GM19240 (cell line): ENCODE results near the gene PMIS2.

Source experiments
- DNase-seq: peaks from one replicate; pipeline ENCODE4 v3.0.0; 2011; ENCODE audit warnings: low spot score; ENCODE audit not compliant: insufficient read length

The PMIS2 gene

DNA sequence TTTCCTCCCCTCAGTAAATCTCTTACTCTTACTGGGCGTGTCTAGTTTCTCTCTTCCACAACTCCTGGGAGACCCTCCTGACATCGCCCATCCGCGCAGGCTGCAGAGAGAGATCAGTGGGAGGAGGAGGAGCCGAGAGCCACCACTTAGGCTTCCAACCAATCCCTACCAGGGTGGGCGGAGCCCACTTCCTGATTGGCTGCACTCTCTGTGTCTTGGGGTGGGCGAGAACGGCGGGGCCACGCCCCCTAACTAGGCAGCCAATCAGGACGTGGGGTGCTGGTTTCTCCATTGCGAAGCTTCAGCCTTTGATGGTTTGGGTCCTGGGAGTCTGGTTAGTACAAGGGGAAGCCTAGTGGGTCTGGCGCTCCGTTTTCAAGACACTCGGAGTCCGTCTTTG is at the start of gene PMIS2:
Gene PMIS2 (plus strand): TSS at position 326 of the 400 bp plus-strand sequence. CDS start 87 bp downstream, outside the sequence.
- no peak for DNase-seq

DNA sequence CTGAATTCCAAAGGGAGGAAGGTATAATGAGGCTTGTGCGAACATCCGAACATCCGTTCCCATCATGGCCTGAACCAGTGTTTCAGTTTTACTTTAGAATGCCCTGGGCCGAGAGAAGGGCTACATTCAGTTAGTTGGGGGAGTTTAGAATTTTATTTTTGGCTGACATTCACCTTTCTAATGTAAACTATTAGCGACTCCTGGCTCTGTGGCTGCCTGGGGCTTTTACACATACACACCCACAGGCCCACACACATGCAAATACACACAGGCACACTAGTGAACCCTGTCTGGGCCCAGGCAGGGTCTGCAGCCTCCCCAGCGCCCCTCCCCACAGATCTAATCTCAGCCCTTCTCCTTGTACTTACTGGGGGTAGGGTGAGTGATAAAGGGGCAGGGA is 46.7 kb upstream of the PMIS2 start:
- no peak for DNase-seq

DNA sequence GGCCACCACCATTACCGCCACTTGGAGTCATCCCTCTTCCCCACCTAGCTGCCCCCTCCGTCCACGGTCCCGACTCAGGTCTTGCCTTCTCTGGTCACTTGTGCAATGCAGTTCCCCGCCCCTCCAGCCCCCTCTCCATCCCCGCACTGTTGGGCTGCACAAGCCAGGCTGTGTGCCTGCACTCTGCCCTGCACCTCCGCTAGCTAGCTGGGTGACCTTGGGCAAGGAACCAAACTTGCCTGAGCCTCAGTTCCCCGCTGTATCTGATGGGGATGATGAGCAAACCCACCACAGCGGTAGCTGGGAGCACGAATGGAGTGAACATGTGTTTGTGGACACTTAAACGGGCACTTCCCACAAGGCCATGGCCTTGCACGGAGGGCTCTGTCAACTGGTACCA is 46.1 kb upstream of the PMIS2 start:
- DNase-seq: no peak

DNA sequence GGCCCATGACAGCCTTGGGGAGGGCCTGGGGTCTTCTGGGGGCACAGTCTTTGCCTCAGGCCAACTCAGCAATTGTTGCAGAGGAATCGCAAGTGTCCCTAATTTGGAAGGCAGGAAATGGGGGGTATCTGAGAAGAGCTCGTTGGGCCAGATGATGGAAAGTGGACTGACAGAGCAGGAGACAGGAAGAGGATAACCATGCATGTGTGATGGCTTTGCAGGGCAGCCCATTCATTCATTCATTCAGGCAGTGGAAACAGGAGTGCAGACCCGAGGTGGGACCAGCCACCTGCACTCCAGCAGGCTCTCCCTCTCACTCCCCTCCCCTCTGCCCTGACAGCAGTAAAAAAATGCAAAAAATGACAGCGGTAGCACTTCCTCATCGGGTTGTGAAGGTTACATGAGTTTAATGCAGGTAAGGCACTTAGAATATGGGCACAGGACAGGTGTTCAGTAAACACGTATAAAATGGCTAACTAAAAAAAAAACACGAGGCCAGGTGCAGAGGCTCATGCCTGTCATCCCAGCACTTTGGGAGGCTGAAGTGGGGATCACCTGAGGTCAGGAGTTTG is 45.5 kb upstream of the PMIS2 start:
- DNase-seq: no peak

DNA sequence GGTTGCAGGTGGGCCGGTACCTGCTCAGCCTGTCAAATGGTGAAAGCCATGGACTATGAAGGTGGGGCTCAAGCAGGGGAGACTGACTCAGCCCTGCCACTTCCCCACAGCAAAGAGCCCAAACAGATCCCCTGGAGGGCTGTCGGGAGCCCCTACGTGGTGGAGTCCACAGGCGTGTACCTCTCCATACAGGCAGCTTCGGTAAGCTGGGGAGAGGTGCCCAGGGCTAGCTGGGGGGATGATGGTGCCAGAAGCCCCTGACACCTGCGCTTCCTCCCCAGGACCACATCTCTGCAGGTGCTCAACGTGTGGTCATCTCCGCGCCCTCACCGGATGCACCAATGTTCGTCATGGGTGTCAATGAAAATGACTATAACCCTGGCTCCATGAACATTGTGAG is 43.8 kb upstream of the PMIS2 start:
- no peak for DNase-seq

DNA sequence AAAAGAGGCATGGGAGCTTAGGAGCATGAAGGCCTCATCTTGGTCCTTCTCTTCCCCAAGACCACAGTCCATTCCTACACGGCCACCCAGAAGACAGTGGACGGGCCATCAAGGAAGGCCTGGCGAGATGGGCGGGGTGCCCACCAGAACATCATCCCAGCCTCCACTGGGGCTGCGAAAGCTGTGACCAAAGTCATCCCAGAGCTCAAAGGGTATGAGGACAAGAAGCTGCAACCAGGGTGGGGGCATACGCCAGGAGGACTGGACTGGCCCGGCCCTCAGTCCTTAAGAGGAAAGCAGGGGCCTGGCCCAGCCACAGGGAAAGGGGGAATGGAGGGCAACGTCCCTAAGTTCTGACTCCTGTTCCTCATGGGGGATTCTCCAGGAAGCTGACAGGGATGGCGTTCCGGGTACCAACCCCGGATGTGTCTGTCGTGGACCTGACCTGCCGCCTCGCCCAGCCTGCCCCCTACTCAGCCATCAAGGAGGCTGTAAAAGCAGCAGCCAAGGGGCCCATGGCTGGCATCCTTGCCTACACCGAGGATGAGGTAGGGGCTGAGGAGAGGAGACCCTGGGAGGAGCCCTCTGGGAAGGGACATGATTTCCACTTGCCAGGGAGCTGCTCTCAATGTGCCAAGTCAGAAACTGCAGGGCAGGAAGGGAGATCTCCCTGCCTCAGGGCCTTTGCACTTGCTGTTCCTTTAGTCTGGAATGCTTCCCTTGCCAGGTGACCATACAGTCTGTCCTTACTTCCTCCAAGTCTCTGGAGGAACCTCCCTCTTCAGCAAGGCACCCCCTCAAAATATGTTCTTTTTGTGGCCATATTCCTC is 42.5 kb upstream of the PMIS2 start:
- no peak for DNase-seq

DNA sequence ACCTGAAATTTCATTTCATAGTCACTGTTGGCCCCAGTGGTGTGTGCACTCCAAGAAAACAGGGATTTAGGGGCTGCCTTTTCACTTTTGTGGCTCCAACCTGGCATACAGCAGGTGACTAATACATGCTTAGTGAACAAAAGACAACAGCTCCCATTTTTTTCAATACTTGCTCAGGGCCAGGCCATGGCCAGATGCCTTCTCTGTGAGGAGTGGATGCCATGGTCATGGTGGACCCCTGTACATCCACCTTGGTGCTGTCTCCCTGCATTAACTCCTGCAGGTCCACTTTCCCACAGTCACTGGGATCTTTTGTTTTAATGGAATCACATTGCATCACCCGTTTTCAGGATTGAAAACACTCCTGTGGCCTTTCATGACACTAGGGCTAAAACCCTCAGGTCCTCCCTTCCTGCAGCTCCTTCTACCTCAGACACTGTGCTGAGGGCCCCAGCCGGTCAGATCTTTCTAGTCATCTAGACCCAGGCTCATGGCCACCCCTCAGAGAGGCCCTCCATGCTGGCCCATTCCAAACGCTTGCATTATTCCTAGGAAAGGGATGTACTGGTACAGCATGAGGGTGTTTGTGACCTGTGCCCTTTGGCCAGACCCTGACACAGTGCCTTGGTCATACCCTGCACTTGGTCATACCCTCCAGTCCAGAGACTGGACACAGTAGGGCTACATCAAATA is 41.7 kb upstream of the PMIS2 start:
- no peak for DNase-seq

DNA sequence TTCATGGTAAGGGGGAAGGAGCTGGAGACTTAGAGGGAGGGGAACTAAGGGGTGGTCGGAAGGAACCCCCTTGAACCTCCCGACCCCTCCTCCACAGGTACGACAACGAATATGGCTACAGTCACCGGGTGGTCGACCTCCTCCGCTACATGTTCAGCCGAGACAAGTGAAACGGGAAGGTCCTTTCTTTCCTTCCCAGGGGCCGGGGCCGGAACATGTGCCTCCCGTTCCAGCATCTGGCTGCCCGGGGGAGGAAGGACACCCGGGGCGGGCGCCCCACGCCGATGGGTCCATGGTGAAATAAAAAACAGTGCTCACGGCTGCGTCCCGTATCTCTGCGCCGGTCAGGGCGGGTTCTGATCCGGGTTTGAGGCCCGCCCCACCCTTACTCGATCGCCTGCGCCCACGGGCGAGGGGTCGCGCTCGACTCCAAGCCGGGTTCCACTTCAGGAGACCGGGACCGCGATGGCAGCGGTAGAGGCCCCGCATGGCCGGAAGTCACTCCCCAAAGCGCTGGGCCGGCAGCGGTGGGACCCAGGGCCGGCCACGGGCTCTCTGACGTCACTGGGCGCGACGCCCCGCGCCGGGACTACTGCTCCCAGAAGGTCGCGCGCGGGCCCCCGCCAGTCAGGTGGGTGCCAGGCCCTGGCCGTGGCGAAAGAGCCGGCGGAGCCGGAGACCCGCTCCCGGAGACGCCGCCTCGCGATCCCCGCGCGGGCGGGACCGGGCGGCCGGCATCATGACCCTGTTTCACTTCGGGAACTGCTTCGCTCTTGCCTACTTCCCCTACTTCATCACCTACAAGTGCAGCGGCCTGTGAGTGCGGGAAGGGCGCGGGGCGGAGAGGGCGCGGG is 40.7 kb upstream of the PMIS2 start, which contains the start of gene TMEM147:
Gene TMEM147 (plus strand): TSS at position 626 of the 854 bp plus-strand sequence. CDS start 114 bp downstream, at position 740.
- peak; percentile 94 for DNase-seq

DNA sequence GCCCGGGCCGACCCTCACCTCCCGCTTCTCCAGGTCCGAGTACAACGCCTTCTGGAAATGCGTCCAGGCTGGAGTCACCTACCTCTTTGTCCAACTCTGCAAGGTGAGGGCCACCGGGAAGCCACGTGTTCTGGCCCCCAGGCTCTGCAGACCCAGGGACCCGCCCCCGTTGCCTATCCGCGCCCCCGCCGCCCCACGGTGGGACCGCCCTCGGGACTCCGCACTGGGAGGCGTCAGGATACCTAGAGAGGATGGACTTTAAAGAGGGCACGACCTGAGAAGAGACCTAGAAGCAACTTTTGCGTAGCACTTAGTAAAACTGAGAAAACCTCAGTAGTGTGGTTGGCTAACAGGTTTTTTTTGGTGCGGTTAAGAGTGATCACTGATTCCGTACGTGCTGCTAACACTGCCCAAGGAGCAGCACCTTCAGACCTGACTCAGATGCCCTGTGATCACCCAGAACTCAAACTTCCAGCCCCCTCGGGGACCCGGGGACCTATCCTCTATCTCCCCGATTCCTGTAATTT is 40.1 kb upstream of the PMIS2 start:
- peak; percentile 51 for DNase-seq

DNA sequence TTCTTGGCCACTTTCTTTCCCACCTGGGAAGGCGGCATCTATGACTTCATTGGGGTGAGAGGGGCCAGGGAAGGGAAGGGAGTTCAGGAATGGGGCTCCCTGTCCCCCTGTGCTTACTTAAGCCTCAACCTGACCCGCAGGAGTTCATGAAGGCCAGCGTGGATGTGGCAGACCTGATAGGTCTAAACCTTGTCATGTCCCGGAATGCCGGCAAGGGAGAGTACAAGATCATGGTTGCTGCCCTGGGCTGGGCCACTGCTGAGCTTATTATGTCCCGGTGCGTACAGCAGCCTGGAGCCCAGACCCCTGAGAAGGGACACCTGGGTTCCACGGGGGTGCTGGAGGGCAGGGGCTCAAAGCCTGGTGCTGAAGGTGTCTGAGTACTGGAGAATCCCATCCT is 39.4 kb upstream of the PMIS2 start:
- DNase-seq: no peak

DNA sequence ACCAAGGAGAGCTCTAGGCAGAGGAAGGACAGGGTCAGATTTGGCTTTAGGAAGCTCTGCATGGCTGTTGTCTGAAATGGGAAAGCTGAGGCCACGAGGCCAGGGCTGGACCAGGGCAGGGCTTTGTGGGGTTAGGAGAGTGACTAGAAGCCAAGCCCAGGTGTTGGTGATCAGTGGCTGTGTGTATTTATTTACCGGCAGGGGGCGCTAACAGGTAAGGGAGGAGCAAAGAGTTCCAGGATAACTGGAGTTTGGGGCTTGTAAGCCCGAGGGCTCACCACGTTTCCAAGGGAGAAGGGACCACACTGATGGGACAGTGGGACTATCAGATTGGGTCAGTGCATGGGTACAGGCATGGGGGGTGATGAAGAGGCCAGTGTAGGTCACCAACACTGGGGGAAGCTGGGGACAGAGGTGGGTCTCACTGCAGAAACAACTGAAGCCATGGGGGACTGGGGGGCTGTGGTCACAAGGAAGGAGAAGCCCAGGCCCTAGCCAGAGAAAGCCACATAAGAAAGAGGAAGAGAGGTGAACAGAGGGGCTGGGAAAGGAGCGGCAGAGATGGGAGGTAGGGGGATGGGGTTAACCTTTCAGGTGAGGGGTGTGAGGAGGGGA is 36.7 kb upstream of the PMIS2 start:
- peak; percentile 70 for DNase-seq

DNA sequence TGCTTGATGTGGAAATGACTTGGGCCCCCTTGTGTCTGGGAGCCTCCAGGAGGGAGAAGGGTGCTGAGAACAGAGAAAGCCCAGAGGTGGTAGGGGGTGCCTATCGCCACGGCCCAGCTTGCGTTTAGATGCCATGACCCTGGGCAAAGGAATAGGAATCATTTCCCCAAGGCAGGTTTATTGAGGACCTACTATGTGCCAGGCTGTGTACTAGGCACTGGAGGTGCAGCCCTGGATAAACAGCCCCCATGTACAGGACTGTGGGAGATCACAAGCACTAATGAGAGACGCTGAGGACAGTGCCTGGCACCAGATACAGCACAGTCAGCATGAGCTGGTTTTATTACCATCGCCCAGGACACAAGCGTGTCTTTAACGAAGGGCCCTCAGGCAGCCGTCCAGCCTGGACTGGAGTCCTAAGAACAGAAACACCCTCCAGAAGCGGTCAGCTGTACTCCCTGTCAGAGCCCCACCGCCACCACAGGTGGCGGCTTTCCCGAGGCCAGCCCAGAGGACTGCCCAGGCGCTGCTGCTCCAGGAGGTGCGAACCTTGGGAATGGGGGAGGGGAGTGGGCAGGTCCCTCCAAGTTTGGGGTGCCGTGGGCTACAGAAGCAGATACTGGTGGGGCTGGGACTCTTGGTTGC is 36.0 kb upstream of the PMIS2 start:
- no peak for DNase-seq

DNA sequence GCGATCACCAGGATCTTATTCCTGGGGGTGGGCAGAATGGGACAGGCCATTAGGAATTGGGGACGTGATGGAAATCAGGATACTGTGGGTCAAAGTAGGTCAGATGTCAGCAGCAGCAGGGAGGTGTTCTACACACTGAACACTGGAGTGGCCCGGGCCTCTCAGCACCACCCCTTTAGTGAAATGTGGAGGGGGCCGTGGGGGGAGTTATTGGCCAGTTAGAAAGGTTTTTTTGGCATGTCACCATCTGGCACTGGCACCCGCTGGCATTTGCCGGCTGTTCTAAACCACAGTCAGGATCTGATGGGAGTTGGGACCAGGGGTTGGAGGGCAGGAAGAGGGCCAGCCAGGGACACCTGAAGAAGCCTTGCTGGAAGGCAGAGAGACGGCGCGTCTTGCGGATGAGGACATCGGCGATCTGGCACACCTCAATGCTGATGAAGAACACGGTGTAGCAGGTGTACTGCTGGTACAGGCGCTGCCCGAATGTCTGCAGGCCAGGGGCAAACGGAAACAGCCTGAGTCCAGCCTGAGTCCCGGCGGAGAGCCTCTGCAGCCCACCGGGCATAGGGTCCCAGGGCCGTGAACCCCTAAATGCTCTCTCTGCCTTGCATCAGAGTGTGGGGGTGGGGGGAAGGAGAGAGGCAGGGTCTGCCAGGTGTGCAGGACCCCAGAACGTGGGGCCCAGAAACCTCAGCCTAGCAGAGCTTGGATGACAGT is 34.7 kb upstream of the PMIS2 start:
- no peak for DNase-seq

DNA sequence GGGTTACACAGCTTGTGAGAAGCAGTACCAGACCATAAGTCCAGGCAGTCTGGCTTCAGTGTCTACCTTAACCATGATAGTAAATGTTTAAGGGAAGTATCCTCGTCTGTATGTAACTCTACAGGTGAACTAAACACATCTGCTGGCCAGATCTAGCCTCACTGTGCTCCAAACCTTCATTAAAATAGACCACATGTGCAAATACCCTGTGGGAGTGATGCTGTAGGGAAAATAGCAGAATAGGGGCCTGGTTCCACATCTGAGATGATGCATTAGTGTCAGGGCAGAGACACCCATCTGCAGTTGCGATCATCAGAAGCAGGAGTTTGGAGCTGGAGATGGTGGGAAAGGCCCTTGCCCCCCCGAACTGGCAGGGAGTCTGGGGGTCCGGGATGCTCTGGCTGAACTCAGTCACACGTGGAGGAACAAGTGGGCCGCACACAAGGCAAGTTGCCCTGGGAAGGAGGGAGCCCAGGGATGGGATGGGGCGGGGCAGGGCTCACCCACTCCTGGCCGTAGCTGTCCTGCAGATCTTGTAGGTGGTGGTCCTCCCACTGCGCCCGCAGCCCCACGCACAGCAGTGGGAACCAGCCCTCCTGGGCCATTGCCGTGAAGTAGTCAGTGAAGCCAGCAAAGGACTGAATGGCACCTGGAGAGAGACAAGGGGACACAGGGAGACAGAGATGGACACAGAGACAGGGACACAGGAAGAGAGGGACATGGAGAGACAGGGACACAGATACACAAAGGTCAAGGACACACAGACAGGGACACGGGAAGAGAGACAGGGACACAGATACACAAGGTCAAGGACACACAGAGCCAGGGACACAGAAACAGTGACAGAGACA is 33.2 kb upstream of the PMIS2 start:
- no peak for DNase-seq

DNA sequence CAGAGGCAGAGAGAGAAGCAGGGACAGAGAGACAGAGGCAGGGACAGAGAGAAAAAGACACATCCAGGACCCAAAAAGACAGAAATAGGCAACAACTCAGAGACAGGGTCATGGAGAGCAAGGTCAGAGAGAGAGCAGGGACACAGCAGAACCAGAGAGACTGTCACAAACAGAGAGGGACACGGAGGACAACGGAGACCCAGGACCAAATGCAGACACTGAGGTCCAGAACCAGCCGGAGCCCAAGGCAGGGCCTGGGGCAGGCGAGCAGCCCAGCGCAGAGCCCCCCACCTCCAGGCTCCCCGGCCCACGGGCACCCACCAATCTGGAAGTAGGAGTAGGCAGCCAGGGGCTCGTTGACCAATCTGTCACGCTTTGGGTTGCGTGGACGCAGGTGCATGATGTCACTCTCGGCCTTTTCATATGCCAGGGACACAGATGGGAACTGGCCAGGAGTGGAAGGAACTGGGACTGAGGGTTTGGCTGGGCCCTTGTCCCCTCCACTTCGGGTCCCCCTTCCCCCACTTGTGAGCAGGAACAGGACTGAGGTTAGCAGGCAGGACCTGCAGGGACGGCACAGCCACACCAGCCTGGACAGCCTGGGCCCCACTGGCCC is 32.5 kb upstream of the PMIS2 start:
- DNase-seq: no peak

DNA sequence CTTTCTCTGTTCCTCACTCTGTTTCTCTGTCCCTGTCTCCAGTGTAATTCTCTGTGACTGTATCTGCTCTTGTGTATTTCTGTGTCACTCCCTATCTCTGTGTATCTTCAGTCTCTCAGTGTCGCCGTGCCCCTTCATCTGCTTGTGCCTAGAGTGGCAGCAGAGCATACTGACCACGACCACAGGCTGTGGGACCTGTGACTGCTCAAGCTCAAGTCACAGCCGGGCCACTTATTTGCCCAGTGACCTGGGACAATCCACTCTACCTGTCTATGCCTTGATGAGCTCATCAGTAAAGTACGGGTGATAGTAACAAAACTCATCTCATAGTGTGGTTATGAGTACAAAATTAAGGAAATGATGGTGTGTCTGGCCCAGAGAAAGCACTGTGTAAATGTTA is 31.9 kb upstream of the PMIS2 start:
- no peak for DNase-seq

DNA sequence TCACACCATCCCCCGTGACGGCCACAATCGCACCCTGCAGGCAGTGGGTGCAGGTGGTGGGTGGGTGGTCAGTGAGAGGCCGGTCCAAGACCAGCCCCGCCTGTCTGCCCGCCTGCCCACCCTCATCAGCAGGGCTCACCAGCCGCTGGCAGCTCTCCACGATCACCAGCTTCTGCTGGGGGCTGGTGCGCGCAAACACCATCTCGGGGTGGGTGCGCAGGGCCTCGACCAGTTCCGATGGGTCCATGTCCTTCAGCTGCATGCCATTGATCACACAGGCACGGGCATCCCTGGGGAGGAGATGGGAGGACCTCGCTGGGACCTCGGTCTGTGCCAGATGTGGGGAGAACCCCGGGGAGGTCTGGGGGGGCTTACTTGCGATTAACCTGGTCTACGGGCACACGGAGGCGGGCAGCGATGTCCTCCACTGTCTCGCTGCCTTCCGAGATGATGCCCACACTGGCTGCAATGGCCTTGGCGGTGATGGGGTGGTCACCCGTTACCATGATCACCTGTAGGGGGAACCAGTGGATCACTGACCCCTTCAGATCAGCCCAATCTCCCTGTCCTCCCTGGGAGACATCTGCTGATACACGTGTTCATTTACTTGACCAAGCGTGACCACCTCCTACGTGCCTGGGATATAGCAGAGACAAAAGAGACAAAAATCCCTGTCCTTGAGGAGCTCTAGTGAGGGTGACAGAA is 30.5 kb upstream of the PMIS2 start:
- DNase-seq: no peak
